KBM-7 (cell line): ENCODE measurements around the gene CBFA2T3.

Source experiments
- DNase-seq: peaks from one replicate; pipeline ENCODE4 v3.0.0-alpha.2; 2015
- in situ Hi-C: fragments of 300-500 bp; cut with MboI; formaldehyde crosslinking; loops from 2 replicates; pipeline ENCODE4 v1.14.3; 2020; ENCODE audit warnings: low sequenced_read_pairs, low pct_unique_long_range_greater_than_20kb, mixed read lengths

CBFA2T3 gene

GRCh38 chr16:88917915-88918627 lies 58.9 kb downstream of the CBFA2T3 start:
- DNase-seq, result no peak
- in situ Hi-C loops, result no loop called here

- in situ Hi-C loops, result no loop called here
- DNase-seq, result no peak
Measured at GRCh38 chr16:88917146-88917914, 59.7 kb downstream of the CBFA2T3 start.

- DNase-seq, result no peak
- in situ Hi-C loops, result no loop called here
Measured at GRCh38 chr16:88915639-88916327, 61.2 kb downstream of the CBFA2T3 start.

- no peak for DNase-seq
- in situ Hi-C loops, result no loop called here
Measured at GRCh38 chr16:88914750-88915368, 62.1 kb downstream of the CBFA2T3 start.

GRCh38 chr16:88913870-88914269 lies 63.1 kb downstream of the CBFA2T3 start:
- no peak for DNase-seq
- in situ Hi-C loops, result no loop called here

- in situ Hi-C loops, result no loop called here
- DNase-seq, result no peak
Measured at GRCh38 chr16:88913001-88913612, 63.9 kb downstream of the CBFA2T3 start.

GRCh38 chr16:88912556-88912955 lies 64.5 kb downstream of the CBFA2T3 start:
- in situ Hi-C loops, result no loop called here
- no peak for DNase-seq

- no peak for DNase-seq
- in situ Hi-C loops, result no loop called here
Measured at GRCh38 chr16:88911946-88912310, 65.1 kb downstream of the CBFA2T3 start.

- in situ Hi-C loops, result no loop called here
- no peak for DNase-seq
Measured at GRCh38 chr16:88911136-88911945, 65.7 kb downstream of the CBFA2T3 start.

GRCh38 chr16:88910284-88911135 lies 66.5 kb downstream of the CBFA2T3 start:
- in situ Hi-C loops, result no loop called here
- DNase-seq, result no peak

- in situ Hi-C loops, result no loop called here
- no peak for DNase-seq
Measured at GRCh38 chr16:88909431-88910210, 67.4 kb downstream of the CBFA2T3 start.

GRCh38 chr16:88908307-88908706 lies 68.7 kb downstream of the CBFA2T3 start:
- in situ Hi-C loops, result no loop called here
- DNase-seq, result no peak

GRCh38 chr16:88907768-88908167 lies 69.2 kb downstream of the CBFA2T3 start:
- in situ Hi-C loops, result no loop called here
- no peak for DNase-seq

- in situ Hi-C loops, result no loop called here
- DNase-seq, result no peak
Measured at GRCh38 chr16:88906535-88907105, 70.4 kb downstream of the CBFA2T3 start.

- no peak for DNase-seq
- in situ Hi-C loops, result no loop called here
Measured at GRCh38 chr16:88906020-88906419, 71.0 kb downstream of the CBFA2T3 start.

GRCh38 chr16:88905563-88905962 lies 71.4 kb downstream of the CBFA2T3 start:
- no peak for DNase-seq
- in situ Hi-C loops, result no loop called here
